ENCODE measurements around the gene ALOXE3. TPM values are rescaled to one million over a fixed set of nuclear protein-coding genes. Genes with fewer than 3 reads are reported as not detected.

Gene ALOXE3
- total and polyA plus RNA-seq, 2 experiments from 2014 or later: 0.10 TPM; not detected in 1

DNA sequence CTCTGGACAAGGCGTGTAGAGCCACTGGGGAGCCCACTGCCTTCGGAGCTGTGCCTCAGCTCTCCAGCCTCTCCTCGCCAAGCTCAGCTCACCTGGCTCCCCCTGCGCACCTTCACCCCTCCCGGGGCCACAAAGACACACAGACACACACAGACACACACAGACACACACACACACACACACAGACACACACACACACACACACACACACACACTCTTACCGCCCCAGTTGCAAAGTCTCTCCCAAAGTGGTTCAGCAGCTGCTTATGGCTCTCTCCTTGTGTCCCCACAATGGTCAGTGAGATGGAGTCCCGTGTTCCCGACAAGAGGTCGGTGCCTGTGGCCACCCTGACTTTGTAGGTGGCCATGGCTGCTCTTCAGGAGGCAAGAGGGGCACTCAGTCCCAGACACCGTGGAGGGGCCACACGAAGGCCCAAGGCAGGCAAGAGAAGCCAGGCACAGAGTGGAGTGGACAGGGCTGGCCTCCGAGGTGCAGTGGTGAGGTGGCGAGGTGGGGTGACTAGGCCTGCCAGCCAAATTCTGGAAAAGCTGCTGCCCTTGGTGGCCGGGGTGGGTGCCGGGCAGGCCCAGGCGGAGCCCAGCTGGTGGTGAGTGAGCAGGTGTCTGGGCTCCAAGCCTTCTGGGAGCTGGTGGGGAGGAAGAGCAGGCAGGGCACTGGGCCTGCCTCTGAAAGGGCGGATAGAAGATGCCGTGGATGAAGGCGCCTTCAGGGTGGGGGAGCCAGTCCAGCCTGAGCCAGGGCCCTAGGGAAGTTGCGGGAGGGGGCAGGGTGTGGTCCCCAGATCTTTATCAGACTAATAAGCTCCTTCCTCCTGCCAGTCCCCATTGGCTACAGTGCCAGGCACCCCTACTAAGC, 31.0 kb downstream of the ALOXE3 start, which contains the start of gene ALOX12B:
Gene ALOX12B (minus strand): TSS at position 642 of the 877 bp plus-strand sequence. CDS start 274 bp downstream, at position 368.
- Histone ChIP-seq H3K9me3 (ENCODE audit: low read depth) (no peaks in the 10 kb centered on the region), H3K27ac (no peak within 1 kb of the TSS), H3K4me3 (no peak within 1 kb of the TSS), H3K36me3 (no peaks in the 10 kb centered on the region), H3K4me1 (ENCODE audit: low read depth) (no peaks in the 10 kb centered on the region), H3K27me3 (peaks cover 65% of the 10 kb centered on the region)
- DNase-seq (ENCODE audit: low read depth in 1 of 2, low spot score in 1 of 2): no peak
- TF ChIP-seq, protein P1, sequence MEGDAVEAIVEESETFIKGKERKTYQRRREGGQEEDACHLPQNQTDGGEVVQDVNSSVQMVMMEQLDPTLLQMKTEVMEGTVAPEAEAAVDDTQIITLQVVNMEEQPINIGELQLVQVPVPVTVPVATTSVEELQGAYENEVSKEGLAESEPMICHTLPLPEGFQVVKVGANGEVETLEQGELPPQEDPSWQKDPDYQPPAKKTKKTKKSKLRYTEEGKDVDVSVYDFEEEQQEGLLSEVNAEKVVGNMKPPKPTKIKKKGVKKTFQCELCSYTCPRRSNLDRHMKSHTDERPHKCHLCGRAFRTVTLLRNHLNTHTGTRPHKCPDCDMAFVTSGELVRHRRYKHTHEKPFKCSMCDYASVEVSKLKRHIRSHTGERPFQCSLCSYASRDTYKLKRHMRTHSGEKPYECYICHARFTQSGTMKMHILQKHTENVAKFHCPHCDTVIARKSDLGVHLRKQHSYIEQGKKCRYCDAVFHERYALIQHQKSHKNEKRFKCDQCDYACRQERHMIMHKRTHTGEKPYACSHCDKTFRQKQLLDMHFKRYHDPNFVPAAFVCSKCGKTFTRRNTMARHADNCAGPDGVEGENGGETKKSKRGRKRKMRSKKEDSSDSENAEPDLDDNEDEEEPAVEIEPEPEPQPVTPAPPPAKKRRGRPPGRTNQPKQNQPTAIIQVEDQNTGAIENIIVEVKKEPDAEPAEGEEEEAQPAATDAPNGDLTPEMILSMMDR (IDR thresholded peaks at IDR 0.05; ENCODE audit: low read depth, low read length): no peak

DNA sequence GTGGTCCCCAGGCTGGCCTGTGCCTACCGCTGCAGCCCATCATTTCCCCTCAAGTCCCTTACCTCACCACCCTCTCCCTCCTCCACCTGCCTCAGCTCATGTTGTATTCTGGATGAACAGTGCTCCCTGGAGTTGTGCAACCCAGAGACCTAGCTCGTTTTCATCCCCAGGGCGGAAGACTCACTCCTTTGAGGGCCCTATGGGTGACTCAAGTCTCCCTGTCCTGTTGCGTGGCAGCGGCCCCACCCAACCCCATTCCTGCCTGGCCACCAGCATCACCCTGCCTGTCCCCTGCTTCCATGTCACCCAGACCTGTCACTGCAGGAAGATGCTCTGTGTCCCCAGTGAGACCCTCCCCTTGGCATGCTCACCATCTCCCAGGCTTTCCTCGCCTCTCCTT, 34.1 kb downstream of the ALOXE3 start:
- Histone ChIP-seq H3K27me3 (peaks cover 75% of the 10 kb centered on the region), H3K4me3 (no peak overlapping the region)
- TF ChIP-seq, protein P1 (IDR thresholded peaks at IDR 0.05; ENCODE audit: low read depth, low read length): no peak

DNA sequence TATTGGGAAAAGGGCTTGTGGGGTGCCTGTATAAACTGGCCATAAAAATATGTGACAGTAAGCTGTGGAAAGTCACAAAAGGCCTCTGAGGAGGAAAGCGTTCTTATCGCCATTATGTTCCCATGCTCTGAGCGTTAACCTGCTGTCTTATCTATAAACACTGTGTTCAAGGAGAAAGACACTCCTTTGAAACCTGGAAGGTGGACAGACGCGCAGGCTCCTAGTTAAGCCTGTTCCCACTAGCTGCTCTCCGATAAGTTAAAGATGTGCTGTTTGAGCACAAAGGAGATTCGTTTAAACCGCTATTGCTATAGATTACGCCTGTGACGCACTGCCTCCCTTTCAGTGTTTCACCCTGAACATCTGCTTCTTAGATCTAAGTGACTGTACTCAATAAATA, 36.0 kb downstream of the ALOXE3 start:
- Histone ChIP-seq H3K27ac (no peak overlapping the region), H3K4me3 (no peak overlapping the region), H3K27me3 (peaks cover 83% of the 10 kb centered on the region), H3K36me3 (no peaks in the 10 kb centered on the region), H3K4me1 (ENCODE audit: low read depth) (no peaks in the 10 kb centered on the region), H3K9me3 (ENCODE audit: low read depth) (no peaks in the 10 kb centered on the region)
- TF ChIP-seq, protein P1 (IDR thresholded peaks at IDR 0.05; ENCODE audit: low read depth, low read length): no peak
- no peak for DNase-seq (ENCODE audit: low read depth in 1 of 2, low spot score in 1 of 2)

More for the DNA sequence above, 34.1 kb downstream of the ALOXE3 start:
- no peaks in the 10 kb centered on the region for H3K36me3 ChIP-seq
- H3K9me3 ChIP-seq (ENCODE audit: low read depth): no peaks in the 10 kb centered on the region
- H3K27ac ChIP-seq: no peak overlapping the region
- H3K4me1 ChIP-seq (ENCODE audit: low read depth): no peaks in the 10 kb centered on the region
- no peak for DNase-seq (ENCODE audit: low read depth in 1 of 2, low spot score in 1 of 2)

DNA sequence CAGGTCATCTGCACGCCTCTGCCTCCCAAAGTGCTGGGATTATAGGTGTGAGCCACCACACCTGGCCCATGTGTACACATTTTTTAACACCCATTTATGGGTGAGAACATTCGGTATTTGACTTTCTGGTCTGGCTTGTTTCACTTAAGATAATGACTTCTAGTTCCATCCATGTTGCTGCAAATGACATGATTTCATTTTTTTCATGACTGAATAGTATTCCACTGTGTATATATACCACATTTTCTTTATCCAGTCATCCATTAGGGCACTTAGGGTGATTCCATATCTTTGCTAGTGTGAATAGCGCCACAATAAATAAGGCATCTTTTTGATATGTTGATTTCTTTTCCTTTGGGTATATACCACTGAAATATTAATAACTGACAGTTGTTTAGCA, 36.4 kb downstream of the ALOXE3 start:
- H3K9me3 ChIP-seq (ENCODE audit: low read depth): no peaks in the 10 kb centered on the region
- peaks cover 87% of the 10 kb centered on the region for H3K27me3 ChIP-seq
- H3K36me3 ChIP-seq: no peaks in the 10 kb centered on the region
- no peak overlapping the region for H3K27ac ChIP-seq
- H3K4me1 ChIP-seq (ENCODE audit: low read depth): no peaks in the 10 kb centered on the region
- H3K4me3 ChIP-seq: no peak overlapping the region
- no peak for DNase-seq (ENCODE audit: low read depth in 1 of 2, low spot score in 1 of 2)
- TF ChIP-seq, protein P1 (IDR thresholded peaks at IDR 0.05; ENCODE audit: low read depth, low read length): no peak

DNA sequence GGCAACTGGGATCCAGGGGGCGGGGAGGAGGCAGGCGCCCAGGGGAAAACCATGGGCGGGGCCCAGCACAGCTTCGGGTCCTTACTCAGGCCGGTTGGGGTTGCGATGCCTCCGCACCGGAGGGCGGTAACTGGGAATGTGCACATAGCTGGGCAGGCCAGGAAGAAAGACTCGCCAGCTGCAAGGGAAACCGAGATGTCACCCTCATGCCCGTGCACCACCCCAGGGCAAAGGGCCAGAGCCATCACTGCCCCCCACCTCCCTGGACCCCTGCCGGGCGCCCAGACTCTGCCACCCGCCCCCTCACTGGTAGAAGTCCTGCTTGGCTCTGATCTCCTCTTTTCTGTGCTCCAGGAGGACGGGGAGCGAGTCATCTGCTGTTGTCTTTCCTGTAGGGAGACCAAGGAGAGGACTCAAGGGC, 37.5 kb downstream of the ALOXE3 start:
- Histone ChIP-seq H3K4me1 (ENCODE audit: low read depth) (no peaks in the 10 kb centered on the region), H3K36me3 (no peaks in the 10 kb centered on the region), H3K4me3 (no peak overlapping the region), H3K27ac (no peak overlapping the region), H3K27me3 (peaks cover 90% of the 10 kb centered on the region), H3K9me3 (ENCODE audit: low read depth) (no peaks in the 10 kb centered on the region)
- TF ChIP-seq, protein P1 (IDR thresholded peaks at IDR 0.05; ENCODE audit: low read depth, low read length): no peak
- no peak for DNase-seq (ENCODE audit: low read depth in 1 of 2, low spot score in 1 of 2)

Data from cardiac muscle cell (in vitro differentiated cells and primary cell).